ENCODE data around the gene ADARB1.

ADARB1 gene

GRCh38 chr21:45074048-45074817 lies at the start of gene ADARB1:
Gene ADARB1, plus strand, starts transcription at chr21:45074580. Its CDS starts 97,077 bp downstream, at chr21:45171657.
- peak; percentile 52 for ATAC-seq
- no peak for TF ChIP-seq OSR1 (CRISPR knock-in tag; IDR thresholded peaks at IDR 0.05)
- TF ChIP-seq RARB (CRISPR knock-in tag; IDR thresholded peaks at IDR 0.05), result no peak
- TF ChIP-seq PPARA (CRISPR knock-in tag; IDR thresholded peaks at IDR 0.05; ENCODE audit: borderline replicate concordance), result no peak
- TF ChIP-seq POU6F1 (CRISPR knock-in tag; IDR thresholded peaks at IDR 0.05; ENCODE audit: borderline replicate concordance, low read depth), result no peak
- no peak for TF ChIP-seq BACH2 (CRISPR knock-in tag; IDR thresholded peaks at IDR 0.05; ENCODE audit: borderline replicate concordance)
- TF ChIP-seq CREB5 (CRISPR knock-in tag; IDR thresholded peaks at IDR 0.05; ENCODE audit: low read depth), result no peak
- no peak for TF ChIP-seq TCF4 (CRISPR knock-in tag; IDR thresholded peaks at IDR 0.05; ENCODE audit: borderline replicate concordance)
- no peak for TF ChIP-seq ISL1 (CRISPR knock-in tag; IDR thresholded peaks at IDR 0.05)
- TF ChIP-seq GLIS3 (CRISPR knock-in tag; IDR thresholded peaks at IDR 0.05), result peak; percentile 98
- 0 out of 2 replicates have a peak, but pooled peaks have one; percentile 39 for TF ChIP-seq CSDC2 (CRISPR knock-in tag; IDR thresholded peaks at IDR 0.05)
- TF ChIP-seq ZFP3 (CRISPR knock-in tag; IDR thresholded peaks at IDR 0.05), result no peak
- TF ChIP-seq ZNF8 (CRISPR knock-in tag; IDR thresholded peaks at IDR 0.05), result no peak
- TF ChIP-seq SNAI2 (CRISPR knock-in tag; IDR thresholded peaks at IDR 0.05), result 0 out of 2 replicates have a peak, but pooled peaks have one; percentile 54
- TF ChIP-seq ARNTL (CRISPR knock-in tag; IDR thresholded peaks at IDR 0.05; ENCODE audit: borderline replicate concordance, low read depth), result no peak
- TF ChIP-seq CSRNP3 (CRISPR knock-in tag; IDR thresholded peaks at IDR 0.05), result no peak
- TF ChIP-seq ZNF70 (CRISPR knock-in tag; IDR thresholded peaks at IDR 0.05), result no peak
- no peak for TF ChIP-seq ESRRG (CRISPR knock-in tag; IDR thresholded peaks at IDR 0.05)
- TF ChIP-seq PATZ1 (CRISPR knock-in tag; IDR thresholded peaks at IDR 0.05; ENCODE audit: borderline replicate concordance), result 0 out of 2 replicates have a peak, but pooled peaks have one; percentile 7
- TF ChIP-seq TSHZ2 (CRISPR knock-in tag; IDR thresholded peaks at IDR 0.05), result 0 out of 2 replicates have a peak, but pooled peaks have one; percentile 25

- no peak for ATAC-seq
- no peak for TF ChIP-seq POU6F1 (CRISPR knock-in tag; IDR thresholded peaks at IDR 0.05; ENCODE audit: borderline replicate concordance, low read depth)
- no peak for TF ChIP-seq TOX (CRISPR knock-in tag; IDR thresholded peaks at IDR 0.05; ENCODE audit: borderline replicate concordance)
- no peak for TF ChIP-seq ESRRG (CRISPR knock-in tag; IDR thresholded peaks at IDR 0.05)
- no peak for TF ChIP-seq ZNF565 (CRISPR knock-in tag; conservative IDR thresholded peaks at IDR 0.05; ENCODE audit: low read depth)
- TF ChIP-seq CSRNP3 (CRISPR knock-in tag; IDR thresholded peaks at IDR 0.05), result no peak
- TF ChIP-seq SNAI2 (CRISPR knock-in tag; IDR thresholded peaks at IDR 0.05), result no peak
- TF ChIP-seq PATZ1 (CRISPR knock-in tag; IDR thresholded peaks at IDR 0.05; ENCODE audit: borderline replicate concordance), result no peak
- TF ChIP-seq TCF4 (CRISPR knock-in tag; IDR thresholded peaks at IDR 0.05; ENCODE audit: borderline replicate concordance), result no peak
- TF ChIP-seq ZFP3 (CRISPR knock-in tag; IDR thresholded peaks at IDR 0.05), result no peak
- TF ChIP-seq ZNF8 (CRISPR knock-in tag; IDR thresholded peaks at IDR 0.05), result no peak
- TF ChIP-seq ZFP30 (CRISPR knock-in tag; IDR thresholded peaks at IDR 0.05), result no peak
- no peak for TF ChIP-seq CSDC2 (CRISPR knock-in tag; IDR thresholded peaks at IDR 0.05)
Observed at GRCh38 chr21:45026066-45026745, 48.2 kb upstream of the ADARB1 start.
